H1 (cell line): Measurements from ENCODE around the gene LTBP1.

Experiments used
- CBX8 ChIP-seq: fragments of 300-800, 300-1000 bp; sonication (generic); IDR thresholded peaks from 2 replicates; pipeline ENCODE4 v1.7.1; 2016; ENCODE audit warnings: low read depth, low read length, borderline replicate concordance
- EZH2 ChIP-seq: fragments of 200-600 bp; sonication (generic); IDR thresholded peaks from 2 replicates; pipeline ENCODE4 v1.7.1; 2012; ENCODE audit warnings: low read depth, mild to moderate bottlenecking, moderate library complexity, low read length, inconsistent platforms; ENCODE audit not compliant: severe bottlenecking
- KDM1A ChIP-seq: fragments of 200-600, 300-600 bp; sonication (generic); IDR thresholded peaks from 2 replicates; pipeline ENCODE4 v1.7.1; 2016; ENCODE audit warnings: mild to moderate bottlenecking, low read length, borderline replicate concordance
- MAFK ChIP-seq: IDR thresholded peaks from 2 replicates; pipeline ENCODE4 v1.6.1; 2012; ENCODE audit warnings: low read depth, mild to moderate bottlenecking, improper control_type of control experiment, low read length
- POLR2A ChIP-seq, 2 experiments: IDR thresholded peaks; 1 replicate in 1 of 2; 2 replicates in 1 of 2; pipeline ENCODE4 v1.6.1; 2011; ENCODE audit warnings: low read depth in 2 of 2, low read length in 2 of 2, mild to moderate bottlenecking in 2 of 2; ENCODE audit errors: control extremely low read depth in 1 of 2
- POLR2AphosphoS5 ChIP-seq: IDR thresholded peaks from 2 replicates; pipeline ENCODE4 v1.6.1; 2011; ENCODE audit warnings: low read depth, low read length
- SP1 ChIP-seq: IDR thresholded peaks from 2 replicates; pipeline ENCODE4 v1.6.1; 2011; ENCODE audit warnings: low read depth, low read length
- SP2 ChIP-seq: IDR thresholded peaks from 2 replicates; pipeline ENCODE4 v1.6.1; 2012; ENCODE audit warnings: mild to moderate bottlenecking, low read length, inconsistent platforms
- TEAD4 ChIP-seq: IDR thresholded peaks from 2 replicates; pipeline ENCODE4 v1.6.1; 2012; ENCODE audit warnings: low read depth, low read length, inconsistent platforms, mixed read lengths
- ZNF274 ChIP-seq: IDR thresholded peaks from 2 replicates; pipeline ENCODE4 v1.7.0; 2012; ENCODE audit warnings: low read length, borderline replicate concordance; ENCODE audit errors: extremely low read depth
- TF ChIP-seq, protein P1 (sequence below), 3 experiments: IDR thresholded peaks; 1 replicate in 2 of 3; 2 replicates in 1 of 3; pipeline versions ENCODE4 v1.5.1 to v1.6.1; 2011; ENCODE audit warnings: low read length in 3 of 3, mild to moderate bottlenecking in 3 of 3, inconsistent platforms in 2 of 3, low read depth in 1 of 3, moderate library complexity in 1 of 3; ENCODE audit not compliant: insufficient read depth in 1 of 3; ENCODE audit errors: control extremely low read depth in 1 of 3

DNA sequence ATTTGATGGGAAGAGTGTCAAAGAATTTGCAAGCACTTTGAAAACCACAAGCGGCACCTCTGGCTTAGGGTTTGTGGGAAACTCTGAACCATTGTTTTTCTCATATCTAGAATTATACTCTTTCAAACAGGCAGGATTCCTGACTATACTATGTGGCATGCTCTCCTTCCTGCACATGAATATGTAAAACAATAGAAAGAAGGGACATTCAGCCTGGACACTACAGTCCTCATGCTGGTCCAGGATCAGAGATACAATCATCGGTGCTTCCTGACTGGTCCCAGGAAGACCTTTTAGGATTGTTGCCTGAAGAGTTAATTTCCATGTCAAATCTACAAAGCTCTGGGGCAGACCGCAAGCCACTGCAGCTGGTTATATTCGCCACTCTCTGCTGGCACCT lies 474.0 kb downstream of the LTBP1 start:
- no peak for TF ChIP-seq SP2
- no peak for TF ChIP-seq EZH2
- TF ChIP-seq SP1 = no peak
- TF ChIP-seq KDM1A = no peak
- no peak for TF ChIP-seq POLR2AphosphoS5
- TF ChIP-seq, protein P1, sequence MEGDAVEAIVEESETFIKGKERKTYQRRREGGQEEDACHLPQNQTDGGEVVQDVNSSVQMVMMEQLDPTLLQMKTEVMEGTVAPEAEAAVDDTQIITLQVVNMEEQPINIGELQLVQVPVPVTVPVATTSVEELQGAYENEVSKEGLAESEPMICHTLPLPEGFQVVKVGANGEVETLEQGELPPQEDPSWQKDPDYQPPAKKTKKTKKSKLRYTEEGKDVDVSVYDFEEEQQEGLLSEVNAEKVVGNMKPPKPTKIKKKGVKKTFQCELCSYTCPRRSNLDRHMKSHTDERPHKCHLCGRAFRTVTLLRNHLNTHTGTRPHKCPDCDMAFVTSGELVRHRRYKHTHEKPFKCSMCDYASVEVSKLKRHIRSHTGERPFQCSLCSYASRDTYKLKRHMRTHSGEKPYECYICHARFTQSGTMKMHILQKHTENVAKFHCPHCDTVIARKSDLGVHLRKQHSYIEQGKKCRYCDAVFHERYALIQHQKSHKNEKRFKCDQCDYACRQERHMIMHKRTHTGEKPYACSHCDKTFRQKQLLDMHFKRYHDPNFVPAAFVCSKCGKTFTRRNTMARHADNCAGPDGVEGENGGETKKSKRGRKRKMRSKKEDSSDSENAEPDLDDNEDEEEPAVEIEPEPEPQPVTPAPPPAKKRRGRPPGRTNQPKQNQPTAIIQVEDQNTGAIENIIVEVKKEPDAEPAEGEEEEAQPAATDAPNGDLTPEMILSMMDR (IDR thresholded peaks at IDR 0.05; ENCODE audit: control extremely low read depth in 1 of 3, insufficient read depth in 1 of 3, low read depth in 1 of 3, low read length in 3 of 3) = no peak
- no peak for TF ChIP-seq TEAD4
- TF ChIP-seq ZNF274 = no peak
- TF ChIP-seq POLR2A (IDR thresholded peaks at IDR 0.05; ENCODE audit: control extremely low read depth in 1 of 2, low read depth in 2 of 2, low read length in 2 of 2) = no peak
- TF ChIP-seq MAFK = no peak
- no peak for TF ChIP-seq CBX8
